Measurements from ENCODE around the gene CIC.

DNA sequence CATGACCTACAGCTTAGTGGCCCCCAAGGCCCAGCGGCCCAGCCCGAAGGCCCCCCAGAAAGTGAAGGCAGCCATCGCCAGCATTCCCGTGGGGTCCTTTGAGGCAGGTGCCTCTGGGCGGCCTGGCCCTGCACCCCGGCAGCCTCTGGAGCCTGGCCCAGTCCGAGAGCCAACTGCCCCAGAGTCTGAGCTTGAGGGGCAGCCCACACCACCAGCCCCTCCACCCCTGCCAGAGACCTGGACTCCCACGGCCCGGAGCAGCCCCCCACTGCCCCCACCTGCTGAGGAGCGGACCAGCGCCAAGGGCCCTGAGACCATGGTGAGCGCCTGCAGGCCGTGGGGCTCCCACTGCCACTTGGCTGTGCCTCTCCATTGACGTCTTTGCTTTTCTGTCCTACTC lies 23.9 kb downstream of the CIC start:
- TF ChIP-seq, protein P1, sequence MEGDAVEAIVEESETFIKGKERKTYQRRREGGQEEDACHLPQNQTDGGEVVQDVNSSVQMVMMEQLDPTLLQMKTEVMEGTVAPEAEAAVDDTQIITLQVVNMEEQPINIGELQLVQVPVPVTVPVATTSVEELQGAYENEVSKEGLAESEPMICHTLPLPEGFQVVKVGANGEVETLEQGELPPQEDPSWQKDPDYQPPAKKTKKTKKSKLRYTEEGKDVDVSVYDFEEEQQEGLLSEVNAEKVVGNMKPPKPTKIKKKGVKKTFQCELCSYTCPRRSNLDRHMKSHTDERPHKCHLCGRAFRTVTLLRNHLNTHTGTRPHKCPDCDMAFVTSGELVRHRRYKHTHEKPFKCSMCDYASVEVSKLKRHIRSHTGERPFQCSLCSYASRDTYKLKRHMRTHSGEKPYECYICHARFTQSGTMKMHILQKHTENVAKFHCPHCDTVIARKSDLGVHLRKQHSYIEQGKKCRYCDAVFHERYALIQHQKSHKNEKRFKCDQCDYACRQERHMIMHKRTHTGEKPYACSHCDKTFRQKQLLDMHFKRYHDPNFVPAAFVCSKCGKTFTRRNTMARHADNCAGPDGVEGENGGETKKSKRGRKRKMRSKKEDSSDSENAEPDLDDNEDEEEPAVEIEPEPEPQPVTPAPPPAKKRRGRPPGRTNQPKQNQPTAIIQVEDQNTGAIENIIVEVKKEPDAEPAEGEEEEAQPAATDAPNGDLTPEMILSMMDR (IDR thresholded peaks at IDR 0.05; ENCODE audit: low read depth, low read length): no peak
- no peak for TF ChIP-seq EZH2phosphoT487 (IDR thresholded peaks at IDR 0.05; ENCODE audit: low read depth)

Data from OCI-LY3 (cell line).